ENCODE results near the gene PHF20.
"Not testable (repeated sequence)": the region's sequence is repeated elsewhere in the genome, so short reads cannot be mapped to it uniquely, and the experiment has no call there.

Gene PHF20

DNA sequence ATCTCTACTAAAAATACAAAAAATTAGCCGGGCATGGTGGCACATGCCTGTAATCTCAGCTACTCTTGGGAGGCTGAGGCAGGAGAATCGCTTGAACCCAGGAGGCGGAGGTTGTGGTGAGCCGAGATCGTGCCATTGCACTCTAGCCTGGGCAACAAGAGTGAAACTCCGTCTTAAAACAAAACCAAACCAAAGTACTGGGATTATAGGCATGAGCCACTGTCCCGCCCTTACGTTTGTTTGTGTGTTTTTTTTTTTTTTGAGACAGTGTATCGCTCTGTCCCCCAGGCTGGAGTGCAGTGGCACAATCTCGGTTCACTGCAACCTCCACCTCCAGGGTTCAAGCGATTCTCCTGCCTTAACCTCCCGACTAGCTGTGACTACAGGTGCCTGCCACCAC is 12.0 kb downstream of the PHF20 start:
- DNase-seq, result not testable (repeated sequence)

GRCh38 chr20:35785541-35785940 is 13.7 kb downstream of the PHF20 start:
- DNase-seq, result not testable (repeated sequence)

GRCh38 chr20:35788796-35789195 is 17.0 kb downstream of the PHF20 start:
- DNase-seq, result no peak

DNA sequence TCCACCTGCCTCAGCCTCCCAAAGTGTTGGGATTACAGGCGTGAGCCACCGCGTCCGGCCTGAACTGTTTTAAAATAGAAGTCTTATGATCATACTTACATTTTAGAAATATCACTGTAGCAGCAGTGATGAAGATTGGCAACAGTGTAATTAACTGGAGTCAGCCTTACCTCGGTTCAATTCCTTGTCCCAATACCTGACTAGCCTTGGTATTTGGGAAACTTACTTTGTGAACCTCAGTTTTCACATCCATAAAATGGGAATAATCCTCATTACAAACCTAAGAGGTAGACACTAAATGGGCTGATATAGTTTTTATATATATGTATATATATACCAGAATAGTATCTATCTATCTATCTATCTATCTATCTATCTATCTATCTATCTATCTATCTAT is 19.3 kb downstream of the PHF20 start:
- no peak for DNase-seq

DNA sequence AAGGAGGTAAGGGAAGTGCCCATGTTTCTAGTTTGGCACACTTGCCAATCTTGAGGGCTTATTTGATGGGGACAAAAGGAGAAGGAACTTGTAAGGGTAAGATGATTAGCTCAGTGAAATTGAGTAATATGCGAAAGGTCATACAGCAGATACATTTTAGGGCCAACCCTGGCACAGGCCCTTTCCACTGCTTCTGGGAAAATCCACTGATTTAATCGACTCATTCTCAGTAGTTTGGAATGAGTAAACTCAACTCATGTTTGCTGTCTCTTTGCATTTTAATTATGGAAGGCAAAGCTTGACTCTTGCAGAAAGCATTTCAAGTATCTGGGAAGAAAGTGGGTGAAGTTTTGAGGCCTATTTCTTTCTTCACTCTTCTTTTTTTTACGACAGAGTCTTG is 20.0 kb downstream of the PHF20 start:
- DNase-seq, result no peak

DNA sequence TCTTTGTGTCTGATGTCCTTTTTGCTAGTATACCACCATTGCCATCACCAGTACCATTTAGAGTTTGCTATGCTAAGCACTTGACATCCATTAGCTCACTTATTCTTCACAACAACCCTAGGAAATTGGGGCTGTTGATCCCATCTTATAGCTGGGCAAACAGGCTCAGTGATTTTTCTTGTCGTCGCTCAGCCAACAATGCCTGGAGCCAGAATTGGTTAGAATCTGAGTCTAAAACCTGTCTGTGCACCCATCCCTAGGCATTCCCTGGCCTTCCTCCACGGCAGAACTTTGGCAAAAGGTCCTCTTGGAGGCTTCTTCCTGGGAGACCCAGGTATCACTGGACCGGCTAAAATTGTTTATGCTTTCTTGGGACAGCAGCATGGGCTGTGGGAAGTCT is 20.9 kb downstream of the PHF20 start:
- DNase-seq, result no peak

DNA sequence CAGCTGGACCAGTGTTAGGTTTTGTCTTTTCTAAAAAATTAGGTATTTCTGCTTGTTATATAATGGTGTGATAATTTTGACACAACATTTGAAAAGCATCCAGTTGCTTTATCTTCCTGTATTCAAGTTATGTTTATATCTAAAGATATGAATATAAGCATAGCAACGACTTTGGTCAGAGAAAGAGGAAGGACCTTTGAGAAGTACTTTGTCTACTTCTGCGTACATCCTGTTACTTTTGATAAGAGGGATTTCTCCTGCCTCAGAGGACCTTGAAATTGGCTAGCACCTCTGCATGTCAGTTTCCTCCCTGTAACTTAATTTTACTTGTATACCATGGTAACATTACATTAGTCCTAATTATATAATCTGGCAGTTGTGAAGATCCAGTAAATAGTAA is 24.8 kb downstream of the PHF20 start:
- DNase-seq, result no peak

DNA sequence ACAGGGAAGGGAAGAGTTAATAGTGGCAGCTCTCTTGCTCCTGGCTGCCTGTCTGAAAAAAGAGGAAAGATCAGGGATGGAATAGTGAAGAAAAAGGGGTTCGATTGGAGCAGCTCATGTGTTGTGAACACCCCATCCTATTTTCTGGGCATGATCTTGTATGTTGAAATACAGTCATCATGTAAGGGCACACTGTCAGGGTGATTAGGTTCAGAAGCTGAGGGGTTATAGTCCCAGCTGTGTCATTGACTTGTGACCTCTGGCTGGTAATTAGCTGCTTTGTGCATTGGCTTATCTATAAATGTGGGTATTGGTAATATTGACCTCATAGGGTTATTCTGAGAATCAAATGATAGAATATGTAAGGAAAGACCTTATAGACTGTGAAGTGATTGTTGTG is 30.1 kb downstream of the PHF20 start:
- DNase-seq, result no peak

DNA sequence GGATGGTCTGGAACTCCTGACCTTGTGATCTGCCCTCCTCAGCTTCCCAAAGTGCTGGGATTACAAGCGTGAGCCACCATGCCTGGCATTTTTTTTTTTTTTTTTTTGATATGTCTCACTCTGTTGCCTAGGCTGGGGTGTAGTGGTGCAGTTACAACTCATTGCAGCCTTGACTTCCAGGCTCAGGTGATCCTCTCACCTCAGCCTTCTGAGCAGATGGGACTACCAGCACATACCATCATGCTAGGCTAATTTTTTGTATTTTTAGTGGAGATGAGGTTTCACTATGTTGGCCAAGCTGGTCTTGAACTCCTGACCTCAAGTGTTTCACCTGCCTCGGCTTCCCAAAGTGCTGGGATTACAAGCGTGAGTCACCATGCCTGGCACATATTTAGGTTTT is 34.3 kb downstream of the PHF20 start:
- no peak for DNase-seq

DNA sequence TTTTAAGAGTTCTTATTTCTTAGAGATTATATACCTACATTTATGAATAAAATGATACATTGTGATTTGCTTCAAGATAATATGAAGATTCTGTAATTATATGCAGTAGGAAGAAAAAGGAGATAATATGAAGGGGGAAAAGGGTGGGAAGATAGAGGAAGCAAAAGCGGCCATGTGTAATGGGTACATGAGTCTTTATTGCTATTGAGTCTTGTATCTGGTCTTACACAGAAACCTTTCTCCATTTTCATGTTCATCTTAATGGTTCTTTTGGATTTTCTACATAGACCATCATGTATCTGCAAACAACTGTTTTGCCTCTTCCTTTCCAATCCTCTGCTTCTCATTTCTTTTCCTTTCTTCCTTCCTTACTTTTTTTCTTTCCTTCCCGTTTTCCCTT is 36.1 kb downstream of the PHF20 start:
- DNase-seq, result no peak

GRCh38 chr20:35820715-35821114 is 48.9 kb downstream of the PHF20 start:
- DNase-seq, result no peak

- no peak for DNase-seq
These were observed 50.0 kb downstream of the PHF20 start for GRCh38 chr20:35821807-35822242.

DNA sequence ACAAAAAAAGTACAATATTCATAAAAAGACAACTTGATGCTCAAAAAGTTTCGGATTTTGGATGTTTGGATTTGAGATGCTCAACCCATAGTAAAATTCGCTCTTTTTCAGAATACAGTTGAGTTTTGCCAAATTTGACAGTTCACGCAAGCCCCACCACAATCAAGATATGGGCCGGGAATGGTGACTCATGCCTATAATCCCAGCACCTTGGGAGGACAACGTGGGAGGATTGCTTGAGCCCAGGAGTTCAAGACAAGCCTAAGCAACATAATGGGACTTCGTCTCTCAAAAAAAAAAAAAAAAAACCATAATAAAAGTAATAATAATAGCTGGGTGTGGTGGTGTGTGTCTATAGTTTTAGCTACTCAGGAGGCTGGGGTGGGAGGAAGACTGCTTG is 51.3 kb downstream of the PHF20 start:
- no peak for DNase-seq

GRCh38 chr20:35823937-35824336 is 52.1 kb downstream of the PHF20 start:
- no peak for DNase-seq

DNA sequence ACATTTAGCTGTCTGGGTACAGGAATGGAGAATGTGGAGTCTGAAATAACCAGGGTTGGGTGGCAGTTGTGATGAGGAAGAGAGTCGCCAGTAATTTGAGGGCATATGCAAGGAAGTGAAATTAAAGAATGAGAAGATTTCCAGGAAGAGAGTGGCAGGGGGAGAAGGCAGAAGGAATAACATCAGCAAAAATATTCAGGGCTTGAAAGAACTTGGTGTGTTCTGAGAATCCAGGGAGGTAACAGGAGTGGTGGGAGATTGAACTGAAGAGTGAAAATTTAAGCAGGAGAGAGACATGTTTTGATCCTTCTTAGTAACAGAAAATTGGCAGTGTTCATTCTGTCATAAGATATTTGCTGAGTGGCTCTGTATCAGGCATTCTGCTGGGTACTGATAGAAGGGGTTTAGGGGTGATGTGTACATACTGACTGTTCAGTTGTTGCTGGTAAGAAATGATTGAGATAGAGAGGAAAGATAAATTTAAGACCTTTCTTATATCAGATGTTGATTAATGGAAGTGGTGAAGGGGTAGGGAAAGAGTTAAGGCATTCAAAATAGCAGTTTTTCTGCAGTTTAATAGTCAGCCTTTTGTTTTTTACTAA is 54.7 kb downstream of the PHF20 start:
- DNase-seq, result no peak

DNA sequence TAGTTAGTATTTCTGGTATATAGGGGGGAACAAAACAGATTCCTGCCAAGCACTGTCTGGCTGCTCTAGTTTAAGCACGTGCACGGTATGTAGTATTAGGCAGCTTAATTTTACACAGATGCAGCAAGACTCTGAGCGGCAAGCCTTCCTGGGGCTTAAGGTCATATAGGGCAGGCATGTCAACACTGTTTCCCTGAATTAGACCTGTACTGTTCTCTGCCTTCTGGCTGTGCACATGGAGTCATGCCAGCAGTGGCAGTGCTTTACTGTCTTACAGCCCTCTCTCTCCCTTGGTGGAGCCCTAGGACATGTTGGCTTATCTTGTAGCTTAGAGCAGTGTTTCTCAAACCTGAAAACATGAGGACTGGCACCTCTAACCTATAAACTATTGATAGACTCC is 56.6 kb downstream of the PHF20 start:
- DNase-seq, result no peak

DNA sequence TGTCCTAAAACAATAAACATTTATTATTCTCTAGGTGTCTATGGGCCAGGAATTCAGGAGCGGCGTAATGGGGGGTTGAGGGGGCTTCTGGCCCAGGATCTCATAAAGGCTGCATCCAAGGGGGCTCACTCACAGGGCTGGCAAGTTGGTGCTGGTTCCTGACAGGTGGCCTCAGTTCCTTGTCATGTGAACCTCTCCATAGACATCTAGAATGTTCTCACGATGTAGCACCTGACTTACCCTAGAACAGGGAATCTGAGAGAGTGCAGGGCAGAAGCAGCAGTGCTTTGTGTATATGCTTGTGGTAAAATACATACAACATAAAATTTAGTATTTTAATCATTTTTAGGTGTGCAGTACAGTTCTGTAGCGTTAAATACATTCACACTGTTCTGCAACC is 57.1 kb downstream of the PHF20 start:
- DNase-seq, result no peak

DNA sequence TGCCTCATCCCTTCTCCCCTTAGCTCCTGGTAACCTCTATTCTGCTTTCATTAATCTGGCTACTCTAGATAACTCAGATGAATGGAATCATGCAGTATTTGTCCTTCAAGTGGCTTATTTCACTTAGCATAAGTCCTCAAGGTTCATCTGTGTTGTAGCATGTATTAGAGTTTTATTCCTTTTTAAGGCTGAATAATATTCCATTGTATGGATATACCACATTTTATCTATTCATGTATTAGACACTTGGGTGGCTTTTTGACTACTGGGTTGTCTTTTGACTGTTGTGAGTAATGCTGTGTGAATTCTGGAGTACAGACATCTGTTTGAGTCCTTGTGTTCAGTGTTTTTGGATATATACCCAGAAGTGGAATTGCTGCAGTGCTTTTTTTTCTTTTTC is 58.4 kb downstream of the PHF20 start:
- no peak for DNase-seq

GRCh38 chr20:35831029-35831428 is 59.2 kb downstream of the PHF20 start:
- DNase-seq, result no peak

- DNase-seq, result no peak
These were observed 60.2 kb downstream of the PHF20 start for GRCh38 chr20:35831971-35832370.

DNA sequence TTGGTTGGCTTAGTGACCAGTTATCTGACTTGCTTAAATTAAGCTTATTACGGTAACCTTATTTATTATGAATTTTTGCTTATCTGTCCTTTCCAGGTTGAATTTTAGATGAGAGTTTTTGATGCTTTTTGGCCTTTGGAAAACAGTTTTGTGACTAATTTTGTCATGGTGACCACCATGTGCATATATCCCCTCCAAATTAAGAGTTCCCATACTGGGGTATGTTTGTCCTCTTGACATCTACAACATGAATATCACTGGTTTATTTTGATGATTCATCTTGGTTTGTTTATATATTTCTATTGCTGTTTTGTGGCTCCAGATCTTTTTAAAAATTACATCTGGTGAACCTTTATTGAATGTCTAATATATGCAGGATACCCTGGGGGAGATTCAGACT is 61.4 kb downstream of the PHF20 start:
- no peak for DNase-seq

DNA sequence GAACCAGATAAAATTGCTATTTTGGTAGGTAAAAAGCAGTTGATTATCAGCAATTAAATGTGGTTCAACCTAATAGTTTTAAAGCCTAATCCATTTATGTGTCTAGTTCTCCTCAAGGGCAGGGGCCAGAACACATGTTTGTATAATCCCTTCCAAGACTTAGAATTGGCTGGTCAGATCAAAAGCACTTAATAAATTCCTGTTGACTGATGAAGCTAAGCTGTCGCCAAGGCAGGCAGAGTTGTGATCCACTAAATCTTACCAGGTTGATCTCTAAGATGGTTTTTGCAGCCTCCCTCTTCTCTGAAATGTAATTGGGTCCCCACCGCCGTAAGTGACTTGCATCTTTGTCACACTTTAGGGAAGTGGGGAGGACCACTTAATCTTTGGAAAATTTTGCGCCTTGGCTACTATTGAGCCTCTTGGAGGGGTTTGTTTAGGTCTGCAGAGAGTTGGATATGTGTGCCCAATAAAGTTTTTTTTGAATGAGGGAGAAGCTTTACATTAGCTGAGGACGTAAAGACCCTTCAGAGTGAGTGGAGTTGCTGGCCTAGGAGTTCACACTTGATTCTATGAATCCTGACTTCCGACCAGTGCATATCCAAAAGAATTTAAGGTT is 65.9 kb downstream of the PHF20 start:
- no peak for DNase-seq

GRCh38 chr20:35838205-35838604 is 66.4 kb downstream of the PHF20 start:
- no peak for DNase-seq

DNA sequence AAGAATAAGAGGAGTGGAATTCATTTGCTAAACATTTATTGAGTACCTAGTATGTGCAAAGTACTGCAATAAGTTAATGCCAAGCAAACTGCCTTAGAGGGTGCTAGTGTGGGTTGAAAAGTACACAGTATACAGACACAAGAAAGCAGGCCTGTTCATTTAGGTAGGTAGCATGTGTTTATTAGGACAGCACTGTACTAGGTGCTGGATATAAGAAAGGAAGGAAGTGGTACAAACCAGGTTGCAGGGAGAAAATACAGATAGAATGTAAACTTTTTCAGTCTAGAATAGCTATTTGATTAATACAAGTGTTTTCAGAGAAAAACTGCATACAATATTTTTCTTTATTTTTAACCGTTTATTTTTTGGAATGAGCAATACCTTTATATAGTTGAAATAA is 68.1 kb downstream of the PHF20 start:
- no peak for DNase-seq

DNA sequence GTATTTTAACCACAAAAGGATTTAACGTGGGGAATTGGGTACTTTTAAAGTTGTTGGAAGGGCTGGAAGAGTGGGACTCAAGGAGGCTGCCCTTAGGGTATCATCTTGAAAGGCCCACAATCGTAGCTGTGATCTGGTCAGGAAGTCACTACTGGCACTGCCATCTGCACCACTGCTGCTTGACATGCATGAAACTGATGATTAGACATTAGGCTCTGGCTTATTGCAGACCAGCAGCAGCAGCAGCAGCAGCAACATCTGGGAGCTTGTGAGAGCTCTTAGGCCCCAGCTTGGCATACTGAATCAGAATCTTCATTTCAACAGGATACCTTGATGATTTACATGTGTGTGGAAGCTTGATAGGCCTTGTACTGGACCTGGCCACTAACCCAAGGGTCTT is 68.6 kb downstream of the PHF20 start:
- no peak for DNase-seq

All from T-helper 1 cell (primary cell).